Gastroesophageal sphincter (tissue), 3 donors: ENCODE results near the gene CROCC2.

ENCODE experiments used
- POLR2A ChIP-seq, 2 donors: fragments of 450-650 bp; IDR thresholded peaks; one replicate each; pipeline ENCODE4 v1.6.1; 2017; ENCODE audit warnings: antibody characterized with exemption in 2 of 2, mild to moderate bottlenecking in 2 of 2, moderate library complexity in 1 of 2
- POLR2AphosphoS5 ChIP-seq: sonication (generic); formaldehyde crosslinking; IDR thresholded peaks from one replicate; pipeline ENCODE4 v1.6.1; 2017; ENCODE audit warnings: antibody characterized with exemption
- TF ChIP-seq, protein P1 (sequence below), 4 experiments: fragments of 200-600 bp in 2 of 4; fragments of 450-650 bp in 2 of 4; sonication (generic) in 1 of 4; IDR thresholded peaks; one replicate each; pipeline ENCODE4 v1.5.1; 2017 to 2019; ENCODE audit warnings: antibody characterized with exemption in 4 of 4, mild to moderate bottlenecking in 2 of 4, moderate library complexity in 2 of 4

DNA sequence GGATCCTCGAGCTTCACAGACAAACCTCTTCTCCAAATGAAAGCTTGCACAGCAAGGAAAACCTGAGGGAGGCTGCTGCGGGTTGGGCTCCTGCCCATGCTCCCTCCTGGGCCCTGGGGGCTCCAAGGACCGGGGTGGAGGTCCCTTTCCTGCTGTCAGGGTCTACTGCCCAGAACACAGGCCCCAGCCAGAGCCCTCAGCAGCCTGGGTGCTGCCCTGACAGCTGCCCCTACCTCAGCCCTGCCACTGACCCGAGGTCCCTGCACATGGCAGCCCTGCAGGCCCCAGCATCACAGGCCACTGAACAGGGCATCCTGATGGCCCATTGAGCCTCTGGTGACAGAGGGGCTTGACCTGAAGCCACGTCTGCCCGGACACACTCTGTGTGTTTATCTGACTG lies 41.0 kb downstream of the CROCC2 start:
- TF ChIP-seq, protein P1, sequence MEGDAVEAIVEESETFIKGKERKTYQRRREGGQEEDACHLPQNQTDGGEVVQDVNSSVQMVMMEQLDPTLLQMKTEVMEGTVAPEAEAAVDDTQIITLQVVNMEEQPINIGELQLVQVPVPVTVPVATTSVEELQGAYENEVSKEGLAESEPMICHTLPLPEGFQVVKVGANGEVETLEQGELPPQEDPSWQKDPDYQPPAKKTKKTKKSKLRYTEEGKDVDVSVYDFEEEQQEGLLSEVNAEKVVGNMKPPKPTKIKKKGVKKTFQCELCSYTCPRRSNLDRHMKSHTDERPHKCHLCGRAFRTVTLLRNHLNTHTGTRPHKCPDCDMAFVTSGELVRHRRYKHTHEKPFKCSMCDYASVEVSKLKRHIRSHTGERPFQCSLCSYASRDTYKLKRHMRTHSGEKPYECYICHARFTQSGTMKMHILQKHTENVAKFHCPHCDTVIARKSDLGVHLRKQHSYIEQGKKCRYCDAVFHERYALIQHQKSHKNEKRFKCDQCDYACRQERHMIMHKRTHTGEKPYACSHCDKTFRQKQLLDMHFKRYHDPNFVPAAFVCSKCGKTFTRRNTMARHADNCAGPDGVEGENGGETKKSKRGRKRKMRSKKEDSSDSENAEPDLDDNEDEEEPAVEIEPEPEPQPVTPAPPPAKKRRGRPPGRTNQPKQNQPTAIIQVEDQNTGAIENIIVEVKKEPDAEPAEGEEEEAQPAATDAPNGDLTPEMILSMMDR (IDR thresholded peaks at IDR 0.05): no peak
- TF ChIP-seq POLR2A (IDR thresholded peaks at IDR 0.05): no peak
- TF ChIP-seq POLR2AphosphoS5: no peak
